WTC11 (cell line): ENCODE data around the gene NDE1. TPM values are rescaled to one million over a fixed set of nuclear protein-coding genes. Genes with fewer than 3 reads are reported as not detected.

Experiments used
- ATAC-seq: fragments of 200-7000 bp; cut with Tn5 transposase; 2 replicates; pipeline ENCODE4 v1.10.0; 2021; ENCODE audit warnings: mild to moderate bottlenecking, moderate library complexity
- CTCF ChIA-PET: fragments of 300-600 bp; sonication (Branson Sonifier 250); formaldehyde crosslinking; loops from one replicate; lab custom pipeline; 2021; ENCODE audit warnings: antibody characterized with exemption; lab: Charles Lee
- POLR2A ChIA-PET: fragments of 350-600 bp; sonication (Branson Sonifier 250); formaldehyde crosslinking; loops from one replicate; lab custom pipeline; 2021; ENCODE audit warnings: antibody characterized with exemption; lab: Charles Lee
- DNase-seq: peaks from one replicate; pipeline ENCODE4 v3.0.0; 2021; ENCODE audit warnings: low spot score
- H3K27ac Mint-ChIP-seq: 2 replicates; pipeline ENCODE4 v1.8.0; 2021; ENCODE audit warnings: mixed read lengths
- H3K27me3 Mint-ChIP-seq: 2 replicates; pipeline ENCODE4 v1.8.0; 2021; ENCODE audit warnings: low read depth, mild to moderate bottlenecking, moderate library complexity, mixed read lengths
- H3K36me3 Mint-ChIP-seq: 2 replicates; pipeline ENCODE4 v1.8.0; 2021; ENCODE audit warnings: mixed read lengths
- H3K4me1 Mint-ChIP-seq: 2 replicates; pipeline ENCODE4 v1.8.0; 2022; ENCODE audit warnings: mixed read lengths
- H3K4me3 Mint-ChIP-seq: 2 replicates; pipeline ENCODE4 v1.8.0; 2021; ENCODE audit warnings: mild to moderate bottlenecking, moderate library complexity, mixed read lengths
- H3K9me3 Mint-ChIP-seq: 2 replicates; pipeline ENCODE4 v1.8.0; 2021; ENCODE audit warnings: mixed read lengths
- CBFB ChIP-seq: sonication (generic); formaldehyde crosslinking; IDR thresholded peaks from 2 replicates; pipeline ENCODE4 v1.8.1; 2022; ENCODE audit warnings: mild to moderate bottlenecking, low read depth, missing genetic modification reagents
- ELF4 ChIP-seq: sonication (generic); formaldehyde crosslinking; IDR thresholded peaks from 2 replicates; pipeline ENCODE4 v1.8.1; 2022; ENCODE audit warnings: low read depth, mild to moderate bottlenecking, moderate library complexity, missing genetic modification reagents
- ESRRA ChIP-seq: sonication (generic); formaldehyde crosslinking; IDR thresholded peaks from 2 replicates; pipeline ENCODE4 v1.8.1; 2022; ENCODE audit warnings: mild to moderate bottlenecking, missing genetic modification reagents, borderline replicate concordance
- FOXP1 ChIP-seq: sonication (generic); formaldehyde crosslinking; IDR thresholded peaks from 2 replicates; pipeline ENCODE4 v1.8.0; 2022; ENCODE audit warnings: missing genetic modification reagents, mild to moderate bottlenecking, moderate library complexity, borderline replicate concordance
- HMGA2 ChIP-seq: fragments of 250-450 bp; sonication (Bioruptor Pico); IDR thresholded peaks from 2 replicates; pipeline ENCODE4 v1.4.0; 2021; ENCODE audit warnings: mild to moderate bottlenecking, moderate library complexity
- IRF2 ChIP-seq: sonication (generic); formaldehyde crosslinking; IDR thresholded peaks from 2 replicates; pipeline ENCODE4 v1.8.0; 2022; ENCODE audit warnings: low read depth, missing genetic modification reagents, borderline replicate concordance
- NFATC4 ChIP-seq: fragments of 250-450 bp; sonication (Bioruptor Pico); IDR thresholded peaks from 2 replicates; pipeline ENCODE4 v1.9.0; 2021; ENCODE audit warnings: mild to moderate bottlenecking
- PRRX2 ChIP-seq: fragments of 250-450 bp; sonication (Bioruptor Pico); IDR thresholded peaks from 2 replicates; pipeline ENCODE4 v1.8.0; 2021; ENCODE audit warnings: mild to moderate bottlenecking
- TP53 ChIP-seq: sonication (generic); formaldehyde crosslinking; IDR thresholded peaks from 2 replicates; pipeline ENCODE4 v1.8.1; 2023; ENCODE audit warnings: mild to moderate bottlenecking, missing genetic modification reagents
- ZNF396 ChIP-seq: fragments of 250-450 bp; sonication (Bioruptor Pico); IDR thresholded peaks from 2 replicates; pipeline ENCODE4 v1.8.0; 2021; ENCODE audit warnings: mild to moderate bottlenecking, moderate library complexity, borderline replicate concordance
- total RNA-seq: library from RNA; stranded (reverse); gene quantifications from 3 replicates; pipeline ENCODE4 v1.2.3, GENCODE V29; 2021
- TF ChIP-seq, protein P1 (sequence below): sonication (generic); formaldehyde crosslinking; IDR thresholded peaks from 2 replicates; pipeline ENCODE4 v1.8.1; 2022; ENCODE audit warnings: mild to moderate bottlenecking, moderate library complexity, missing genetic modification reagents
- TF ChIP-seq, protein P2 (sequence below): sonication (generic); formaldehyde crosslinking; IDR thresholded peaks from 2 replicates; pipeline ENCODE4 v1.8.1; 2023; ENCODE audit warnings: mild to moderate bottlenecking, missing genetic modification reagents, moderate library complexity
- TF ChIP-seq, protein P3 (sequence below): sonication (generic); formaldehyde crosslinking; IDR thresholded peaks from 2 replicates; pipeline ENCODE4 v1.8.1; 2022; ENCODE audit warnings: low read depth, missing genetic modification reagents, borderline replicate concordance
- TF ChIP-seq, protein P4 (sequence below): sonication (generic); formaldehyde crosslinking; IDR thresholded peaks from 2 replicates; pipeline ENCODE4 v1.8.0; 2022; ENCODE audit warnings: mild to moderate bottlenecking, missing genetic modification reagents
- TF ChIP-seq, protein P5 (sequence below): sonication (generic); formaldehyde crosslinking; IDR thresholded peaks from 2 replicates; pipeline ENCODE4 v1.8.0; 2022; ENCODE audit warnings: missing genetic modification reagents
- TF ChIP-seq, protein P6 (sequence below): fragments of 250-450 bp; sonication (Bioruptor Pico); IDR thresholded peaks from 2 replicates; pipeline ENCODE4 v1.9.0; 2021; ENCODE audit warnings: mild to moderate bottlenecking
- TF ChIP-seq, protein P7 (sequence below): sonication (generic); formaldehyde crosslinking; IDR thresholded peaks from 2 replicates; pipeline ENCODE4 v1.8.0; 2022; ENCODE audit warnings: mild to moderate bottlenecking, missing genetic modification reagents

The NDE1 gene
- total RNA-seq, 1 experiment from 2014 or later: 39.4 TPM

DNA sequence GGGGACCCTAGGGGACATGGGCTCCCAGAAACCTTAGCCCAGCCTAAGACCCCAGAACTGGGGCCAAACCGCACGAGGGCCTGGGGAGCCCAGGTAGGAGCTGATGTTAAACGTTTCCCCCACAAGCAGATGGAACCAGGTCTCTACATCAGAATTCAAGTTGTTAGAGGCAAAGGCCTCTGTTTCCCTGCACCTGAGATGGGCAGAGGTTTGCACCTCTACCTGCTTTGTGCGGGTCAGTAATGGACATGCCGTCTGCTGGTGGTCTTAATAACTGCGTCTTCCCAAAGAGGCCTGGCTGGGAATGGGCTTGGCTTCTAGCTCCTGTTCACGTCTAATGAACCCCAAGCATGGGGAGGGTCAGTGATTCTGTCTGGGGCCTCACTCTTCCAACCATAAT lies 79.1 kb downstream of the NDE1 start (continued):
- TF ChIP-seq, protein P1, sequence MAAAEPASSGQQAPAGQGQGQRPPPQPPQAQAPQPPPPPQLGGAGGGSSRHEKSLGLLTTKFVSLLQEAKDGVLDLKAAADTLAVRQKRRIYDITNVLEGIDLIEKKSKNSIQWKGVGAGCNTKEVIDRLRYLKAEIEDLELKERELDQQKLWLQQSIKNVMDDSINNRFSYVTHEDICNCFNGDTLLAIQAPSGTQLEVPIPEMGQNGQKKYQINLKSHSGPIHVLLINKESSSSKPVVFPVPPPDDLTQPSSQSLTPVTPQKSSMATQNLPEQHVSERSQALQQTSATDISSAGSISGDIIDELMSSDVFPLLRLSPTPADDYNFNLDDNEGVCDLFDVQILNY: no peak
- TF ChIP-seq, protein P2, sequence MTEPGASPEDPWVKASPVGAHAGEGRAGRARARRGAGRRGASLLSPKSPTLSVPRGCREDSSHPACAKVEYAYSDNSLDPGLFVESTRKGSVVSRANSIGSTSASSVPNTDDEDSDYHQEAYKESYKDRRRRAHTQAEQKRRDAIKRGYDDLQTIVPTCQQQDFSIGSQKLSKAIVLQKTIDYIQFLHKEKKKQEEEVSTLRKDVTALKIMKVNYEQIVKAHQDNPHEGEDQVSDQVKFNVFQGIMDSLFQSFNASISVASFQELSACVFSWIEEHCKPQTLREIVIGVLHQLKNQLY (CRISPR knock-in tag): no peak
- TF ChIP-seq, protein P3, sequence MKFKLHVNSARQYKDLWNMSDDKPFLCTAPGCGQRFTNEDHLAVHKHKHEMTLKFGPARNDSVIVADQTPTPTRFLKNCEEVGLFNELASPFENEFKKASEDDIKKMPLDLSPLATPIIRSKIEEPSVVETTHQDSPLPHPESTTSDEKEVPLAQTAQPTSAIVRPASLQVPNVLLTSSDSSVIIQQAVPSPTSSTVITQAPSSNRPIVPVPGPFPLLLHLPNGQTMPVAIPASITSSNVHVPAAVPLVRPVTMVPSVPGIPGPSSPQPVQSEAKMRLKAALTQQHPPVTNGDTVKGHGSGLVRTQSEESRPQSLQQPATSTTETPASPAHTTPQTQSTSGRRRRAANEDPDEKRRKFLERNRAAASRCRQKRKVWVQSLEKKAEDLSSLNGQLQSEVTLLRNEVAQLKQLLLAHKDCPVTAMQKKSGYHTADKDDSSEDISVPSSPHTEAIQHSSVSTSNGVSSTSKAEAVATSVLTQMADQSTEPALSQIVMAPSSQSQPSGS (CRISPR knock-in tag): no peak
- no peak for TF ChIP-seq TP53 (CRISPR knock-in tag)
- no peak for TF ChIP-seq NFATC4 (CRISPR knock-in tag)
- TF ChIP-seq ELF4 (CRISPR knock-in tag): no peak

DNA sequence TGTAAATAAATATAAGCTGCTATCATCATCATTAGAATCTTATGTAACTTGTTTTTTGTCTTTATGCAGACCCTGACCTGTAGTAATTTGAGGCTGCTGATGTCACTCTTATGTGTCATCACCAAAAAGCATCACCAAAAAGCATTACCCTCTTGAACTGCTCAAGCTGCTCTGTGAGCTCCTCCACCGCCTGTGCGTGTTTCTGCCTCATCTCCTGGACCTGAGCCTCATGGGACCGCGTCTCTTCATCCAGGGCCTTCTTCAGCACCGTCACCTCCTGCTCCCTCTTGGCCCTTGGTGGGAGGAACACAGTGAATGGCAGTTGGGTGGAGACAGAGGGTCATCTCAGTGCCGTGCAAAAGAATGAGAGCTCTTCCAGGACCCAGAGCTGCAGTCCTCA lies 82.4 kb downstream of the NDE1 start:
- H3K36me3 Mint-ChIP-seq: no peaks in the 10 kb centered on the region
- CTCF ChIA-PET: interaction anchor here (1.2 kb wide), 1 partner anchor 13 kb away, joined by 5 read pairs; no protein-coding TSS in a partner anchor
- H3K9me3 Mint-ChIP-seq: no peaks in the 10 kb centered on the region
- H3K4me3 Mint-ChIP-seq: no peak overlapping the region
- no peaks in the 10 kb centered on the region for H3K27me3 Mint-ChIP-seq
- DNase-seq (no peak), ATAC-seq (no peak)
- H3K27ac Mint-ChIP-seq: no peak overlapping the region
- H3K4me1 Mint-ChIP-seq: peaks cover 6% of the 10 kb centered on the region
- POLR2A ChIA-PET: no interaction called here
- TF ChIP-seq IRF2 (CRISPR knock-in tag): no peak
- no peak for TF ChIP-seq HMGA2 (CRISPR knock-in tag)
- TF ChIP-seq ZNF396 (CRISPR knock-in tag): no peak
- TF ChIP-seq FOXP1 (CRISPR knock-in tag): no peak
- TF ChIP-seq, protein P4, sequence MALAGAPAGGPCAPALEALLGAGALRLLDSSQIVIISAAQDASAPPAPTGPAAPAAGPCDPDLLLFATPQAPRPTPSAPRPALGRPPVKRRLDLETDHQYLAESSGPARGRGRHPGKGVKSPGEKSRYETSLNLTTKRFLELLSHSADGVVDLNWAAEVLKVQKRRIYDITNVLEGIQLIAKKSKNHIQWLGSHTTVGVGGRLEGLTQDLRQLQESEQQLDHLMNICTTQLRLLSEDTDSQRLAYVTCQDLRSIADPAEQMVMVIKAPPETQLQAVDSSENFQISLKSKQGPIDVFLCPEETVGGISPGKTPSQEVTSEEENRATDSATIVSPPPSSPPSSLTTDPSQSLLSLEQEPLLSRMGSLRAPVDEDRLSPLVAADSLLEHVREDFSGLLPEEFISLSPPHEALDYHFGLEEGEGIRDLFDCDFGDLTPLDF (CRISPR knock-in tag): no peak
- TF ChIP-seq, protein P3 (CRISPR knock-in tag): no peak
- no peak for TF ChIP-seq ESRRA (CRISPR knock-in tag)
- TF ChIP-seq, protein P5, sequence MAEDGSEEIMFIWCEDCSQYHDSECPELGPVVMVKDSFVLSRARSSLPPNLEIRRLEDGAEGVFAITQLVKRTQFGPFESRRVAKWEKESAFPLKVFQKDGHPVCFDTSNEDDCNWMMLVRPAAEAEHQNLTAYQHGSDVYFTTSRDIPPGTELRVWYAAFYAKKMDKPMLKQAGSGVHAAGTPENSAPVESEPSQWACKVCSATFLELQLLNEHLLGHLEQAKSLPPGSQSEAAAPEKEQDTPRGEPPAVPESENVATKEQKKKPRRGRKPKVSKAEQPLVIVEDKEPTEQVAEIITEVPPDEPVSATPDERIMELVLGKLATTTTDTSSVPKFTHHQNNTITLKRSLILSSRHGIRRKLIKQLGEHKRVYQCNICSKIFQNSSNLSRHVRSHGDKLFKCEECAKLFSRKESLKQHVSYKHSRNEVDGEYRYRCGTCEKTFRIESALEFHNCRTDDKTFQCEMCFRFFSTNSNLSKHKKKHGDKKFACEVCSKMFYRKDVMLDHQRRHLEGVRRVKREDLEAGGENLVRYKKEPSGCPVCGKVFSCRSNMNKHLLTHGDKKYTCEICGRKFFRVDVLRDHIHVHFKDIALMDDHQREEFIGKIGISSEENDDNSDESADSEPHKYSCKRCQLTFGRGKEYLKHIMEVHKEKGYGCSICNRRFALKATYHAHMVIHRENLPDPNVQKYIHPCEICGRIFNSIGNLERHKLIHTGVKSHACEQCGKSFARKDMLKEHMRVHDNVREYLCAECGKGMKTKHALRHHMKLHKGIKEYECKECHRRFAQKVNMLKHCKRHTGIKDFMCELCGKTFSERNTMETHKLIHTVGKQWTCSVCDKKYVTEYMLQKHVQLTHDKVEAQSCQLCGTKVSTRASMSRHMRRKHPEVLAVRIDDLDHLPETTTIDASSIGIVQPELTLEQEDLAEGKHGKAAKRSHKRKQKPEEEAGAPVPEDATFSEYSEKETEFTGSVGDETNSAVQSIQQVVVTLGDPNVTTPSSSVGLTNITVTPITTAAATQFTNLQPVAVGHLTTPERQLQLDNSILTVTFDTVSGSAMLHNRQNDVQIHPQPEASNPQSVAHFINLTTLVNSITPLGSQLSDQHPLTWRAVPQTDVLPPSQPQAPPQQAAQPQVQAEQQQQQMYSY (CRISPR knock-in tag): no peak
- no peak for TF ChIP-seq CBFB (CRISPR knock-in tag)
- TF ChIP-seq, protein P6, sequence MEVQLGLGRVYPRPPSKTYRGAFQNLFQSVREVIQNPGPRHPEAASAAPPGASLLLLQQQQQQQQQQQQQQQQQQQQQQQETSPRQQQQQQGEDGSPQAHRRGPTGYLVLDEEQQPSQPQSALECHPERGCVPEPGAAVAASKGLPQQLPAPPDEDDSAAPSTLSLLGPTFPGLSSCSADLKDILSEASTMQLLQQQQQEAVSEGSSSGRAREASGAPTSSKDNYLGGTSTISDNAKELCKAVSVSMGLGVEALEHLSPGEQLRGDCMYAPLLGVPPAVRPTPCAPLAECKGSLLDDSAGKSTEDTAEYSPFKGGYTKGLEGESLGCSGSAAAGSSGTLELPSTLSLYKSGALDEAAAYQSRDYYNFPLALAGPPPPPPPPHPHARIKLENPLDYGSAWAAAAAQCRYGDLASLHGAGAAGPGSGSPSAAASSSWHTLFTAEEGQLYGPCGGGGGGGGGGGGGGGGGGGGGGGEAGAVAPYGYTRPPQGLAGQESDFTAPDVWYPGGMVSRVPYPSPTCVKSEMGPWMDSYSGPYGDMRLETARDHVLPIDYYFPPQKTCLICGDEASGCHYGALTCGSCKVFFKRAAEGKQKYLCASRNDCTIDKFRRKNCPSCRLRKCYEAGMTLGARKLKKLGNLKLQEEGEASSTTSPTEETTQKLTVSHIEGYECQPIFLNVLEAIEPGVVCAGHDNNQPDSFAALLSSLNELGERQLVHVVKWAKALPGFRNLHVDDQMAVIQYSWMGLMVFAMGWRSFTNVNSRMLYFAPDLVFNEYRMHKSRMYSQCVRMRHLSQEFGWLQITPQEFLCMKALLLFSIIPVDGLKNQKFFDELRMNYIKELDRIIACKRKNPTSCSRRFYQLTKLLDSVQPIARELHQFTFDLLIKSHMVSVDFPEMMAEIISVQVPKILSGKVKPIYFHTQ: no peak
- TF ChIP-seq, protein P1: no peak
- TF ChIP-seq, protein P7, sequence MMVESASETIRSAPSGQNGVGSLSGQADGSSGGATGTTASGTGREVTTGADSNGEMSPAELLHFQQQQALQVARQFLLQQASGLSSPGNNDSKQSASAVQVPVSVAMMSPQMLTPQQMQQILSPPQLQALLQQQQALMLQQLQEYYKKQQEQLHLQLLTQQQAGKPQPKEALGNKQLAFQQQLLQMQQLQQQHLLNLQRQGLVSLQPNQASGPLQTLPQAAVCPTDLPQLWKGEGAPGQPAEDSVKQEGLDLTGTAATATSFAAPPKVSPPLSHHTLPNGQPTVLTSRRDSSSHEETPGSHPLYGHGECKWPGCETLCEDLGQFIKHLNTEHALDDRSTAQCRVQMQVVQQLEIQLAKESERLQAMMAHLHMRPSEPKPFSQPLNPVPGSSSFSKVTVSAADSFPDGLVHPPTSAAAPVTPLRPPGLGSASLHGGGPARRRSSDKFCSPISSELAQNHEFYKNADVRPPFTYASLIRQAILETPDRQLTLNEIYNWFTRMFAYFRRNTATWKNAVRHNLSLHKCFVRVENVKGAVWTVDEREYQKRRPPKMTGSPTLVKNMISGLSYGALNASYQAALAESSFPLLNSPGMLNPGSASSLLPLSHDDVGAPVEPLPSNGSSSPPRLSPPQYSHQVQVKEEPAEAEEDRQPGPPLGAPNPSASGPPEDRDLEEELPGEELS: no peak
- TF ChIP-seq PRRX2 (CRISPR knock-in tag): no peak
- TF ChIP-seq, all 79 proteins: peak for 0
